VCaP (cell line): ENCODE measurements around the gene MGLL.

ENCODE experiments used
- H3K27ac ChIP-seq: fragments of 450-650 bp; 2 replicates; pipeline ENCODE4 v1.5.1; 2017
- TF ChIP-seq, protein P1 (sequence below): fragments of 450-650 bp; conservative IDR thresholded peaks from 2 replicates; pipeline ENCODE4 v1.5.1; 2017; ENCODE audit warnings: mild to moderate bottlenecking, moderate library complexity

The MGLL gene

DNA sequence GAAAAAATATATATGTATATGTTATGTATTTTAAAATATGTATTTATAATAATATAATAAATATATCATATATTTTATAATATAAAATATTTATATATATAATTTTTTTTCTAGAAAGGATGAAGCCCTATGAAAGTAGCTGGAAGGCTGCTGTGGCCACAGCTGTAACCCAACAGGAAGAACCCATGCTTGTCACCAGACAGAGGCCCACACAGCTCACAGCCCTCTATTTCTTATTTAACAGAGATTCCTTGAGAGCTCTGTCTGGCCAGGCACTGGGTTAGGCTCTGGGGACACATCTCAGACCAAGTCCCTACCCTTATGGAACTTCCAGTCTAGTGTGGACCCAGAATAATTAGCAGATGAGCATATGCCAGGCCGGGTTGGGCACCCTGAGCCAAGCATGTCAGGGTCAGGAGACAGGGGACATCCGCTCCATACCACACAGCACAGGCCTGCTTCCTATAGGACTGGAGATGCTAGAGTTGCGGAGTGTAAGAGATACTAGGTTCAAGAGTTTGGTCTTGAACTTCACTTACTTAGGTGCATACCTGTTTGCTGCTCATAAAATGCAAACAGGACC is 20.5 kb downstream of the MGLL start:
- no peak overlapping the region for H3K27ac ChIP-seq
- TF ChIP-seq, protein P1, sequence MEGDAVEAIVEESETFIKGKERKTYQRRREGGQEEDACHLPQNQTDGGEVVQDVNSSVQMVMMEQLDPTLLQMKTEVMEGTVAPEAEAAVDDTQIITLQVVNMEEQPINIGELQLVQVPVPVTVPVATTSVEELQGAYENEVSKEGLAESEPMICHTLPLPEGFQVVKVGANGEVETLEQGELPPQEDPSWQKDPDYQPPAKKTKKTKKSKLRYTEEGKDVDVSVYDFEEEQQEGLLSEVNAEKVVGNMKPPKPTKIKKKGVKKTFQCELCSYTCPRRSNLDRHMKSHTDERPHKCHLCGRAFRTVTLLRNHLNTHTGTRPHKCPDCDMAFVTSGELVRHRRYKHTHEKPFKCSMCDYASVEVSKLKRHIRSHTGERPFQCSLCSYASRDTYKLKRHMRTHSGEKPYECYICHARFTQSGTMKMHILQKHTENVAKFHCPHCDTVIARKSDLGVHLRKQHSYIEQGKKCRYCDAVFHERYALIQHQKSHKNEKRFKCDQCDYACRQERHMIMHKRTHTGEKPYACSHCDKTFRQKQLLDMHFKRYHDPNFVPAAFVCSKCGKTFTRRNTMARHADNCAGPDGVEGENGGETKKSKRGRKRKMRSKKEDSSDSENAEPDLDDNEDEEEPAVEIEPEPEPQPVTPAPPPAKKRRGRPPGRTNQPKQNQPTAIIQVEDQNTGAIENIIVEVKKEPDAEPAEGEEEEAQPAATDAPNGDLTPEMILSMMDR, result no peak

GRCh38 chr3:127800508-127800907 is 21.8 kb downstream of the MGLL start:
- TF ChIP-seq, protein P1, result no peak
- no peak overlapping the region for H3K27ac ChIP-seq

DNA sequence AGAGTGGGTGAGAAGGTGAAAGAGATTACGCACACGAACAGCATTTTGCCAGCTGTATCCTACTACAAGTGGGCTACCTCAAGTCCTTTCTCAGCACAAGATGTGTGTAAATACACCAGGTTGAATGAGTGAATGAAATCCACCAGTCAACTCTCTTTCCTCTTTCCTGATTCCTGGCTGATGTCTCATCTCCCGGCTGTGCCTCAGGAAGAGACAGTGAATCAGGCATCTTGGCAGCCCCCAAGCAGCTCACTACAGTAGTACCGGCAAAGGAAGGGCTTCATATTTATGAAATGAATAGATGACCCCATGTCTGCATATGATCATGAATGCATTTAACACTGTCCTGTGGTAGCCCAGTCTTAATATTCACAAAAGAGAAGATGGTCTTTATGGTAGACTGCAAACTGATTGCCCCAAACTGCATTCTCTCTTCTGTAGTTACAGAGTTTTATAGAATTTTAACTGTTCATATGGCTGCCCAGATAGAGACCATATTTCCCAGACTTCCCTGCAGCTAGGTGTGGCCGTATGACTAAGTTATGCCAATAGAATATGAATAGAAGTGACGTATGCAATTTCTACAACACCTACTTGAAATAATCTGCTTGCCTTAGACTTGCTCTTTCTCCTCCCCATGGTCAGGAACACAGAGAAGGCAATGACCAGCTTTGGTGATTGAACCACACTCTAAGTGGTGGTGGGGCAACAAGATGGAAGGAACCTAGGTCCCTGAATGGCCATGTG is 22.7 kb downstream of the MGLL start:
- TF ChIP-seq, protein P1, result no peak
- H3K27ac ChIP-seq, result no peak overlapping the region

GRCh38 chr3:127798716-127799115 is 23.6 kb downstream of the MGLL start:
- H3K27ac ChIP-seq, result no peak overlapping the region
- TF ChIP-seq, protein P1, result no peak

GRCh38 chr3:127796831-127797150 is 25.5 kb downstream of the MGLL start:
- TF ChIP-seq, protein P1, result no peak
- H3K27ac ChIP-seq, result no peak overlapping the region

DNA sequence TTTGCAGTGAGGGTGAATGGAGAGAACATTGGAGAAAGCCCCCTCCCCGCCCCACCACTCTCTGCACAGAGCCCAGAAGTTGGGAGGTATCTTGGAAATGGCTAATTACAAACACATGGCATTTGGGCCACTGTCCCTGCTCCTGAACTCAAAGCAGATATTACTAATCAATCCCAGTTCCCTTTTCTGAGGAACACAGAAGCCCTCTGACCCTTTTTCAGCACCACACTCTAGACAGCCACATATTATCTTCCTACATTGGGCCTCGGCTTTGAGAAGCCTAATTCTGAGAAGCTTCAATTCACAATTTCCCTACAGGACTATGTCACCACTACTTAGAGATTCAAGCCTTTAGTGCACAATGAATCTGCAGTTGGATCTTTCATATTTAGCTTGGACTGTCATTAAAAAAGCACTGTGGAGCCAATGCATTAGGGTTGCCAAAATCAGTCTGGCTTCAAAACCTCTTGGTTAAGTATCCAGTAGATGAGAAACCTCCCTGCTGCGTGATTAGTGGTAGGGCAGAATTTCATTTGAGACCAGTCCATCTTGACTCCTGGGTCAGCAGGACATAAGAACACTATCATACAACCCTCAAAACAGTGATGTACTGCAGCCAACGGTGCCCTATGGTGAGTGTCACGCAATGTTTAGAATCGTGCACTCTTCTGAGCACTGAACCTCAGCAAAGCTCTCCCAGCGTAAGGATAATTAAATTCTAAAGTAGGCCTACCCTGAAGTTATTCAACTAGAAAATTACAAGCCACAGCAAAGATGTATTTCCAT is 26.1 kb downstream of the MGLL start:
- TF ChIP-seq, protein P1, result no peak
- no peak overlapping the region for H3K27ac ChIP-seq

DNA sequence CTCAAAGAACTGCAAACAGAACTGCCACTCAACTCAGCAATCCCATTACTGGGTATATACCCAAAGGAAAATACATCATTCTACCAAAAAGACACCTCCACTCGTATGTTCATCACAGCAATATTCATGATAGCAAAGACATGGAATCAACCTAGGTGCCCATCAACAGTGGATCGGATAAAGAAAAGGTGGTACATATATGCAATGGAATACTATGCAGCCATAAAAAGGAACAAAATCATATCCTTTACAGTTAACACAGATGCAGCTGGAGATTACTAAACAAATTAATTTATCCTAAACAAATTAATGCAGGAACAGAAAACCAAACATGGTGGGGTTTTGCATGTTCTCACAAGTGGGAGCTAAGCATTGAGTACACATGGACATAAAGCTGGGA is 27.3 kb downstream of the MGLL start:
- H3K27ac ChIP-seq, result no peak overlapping the region
- TF ChIP-seq, protein P1, result no peak
